T-helper 1 cell treated with Interleukin-12 subunit alpha and Interleukin-12 subunit beta and Interleukin-4 antibody, amounts not matched to agents 30 ng/mL and 1 ng/mL, for 36 hours (primary cell): ENCODE measurements around the gene MAP3K5. TPM values are rescaled to one million over a fixed set of nuclear protein-coding genes. Genes with fewer than 3 reads are reported as not detected.
"Not testable (repeated sequence)": the region's sequence is repeated elsewhere in the genome, so short reads cannot be mapped to it uniquely, and the experiment has no call there.

ENCODE experiments used
- intact Hi-C: fragments of 100-400 bp; cut with micrococcal nuclease; formaldehyde crosslinking; loops from one replicate; pipeline ENCODE4 v1.15.1; 2024
- total RNA-seq: library from RNA; stranded (reverse); gene quantifications from 2 replicates; pipeline ENCODE4 v1.2.3, GENCODE V29; 2022

The MAP3K5 gene
- total RNA-seq, 1 donor from 2014 or later: 38.3 TPM

DNA sequence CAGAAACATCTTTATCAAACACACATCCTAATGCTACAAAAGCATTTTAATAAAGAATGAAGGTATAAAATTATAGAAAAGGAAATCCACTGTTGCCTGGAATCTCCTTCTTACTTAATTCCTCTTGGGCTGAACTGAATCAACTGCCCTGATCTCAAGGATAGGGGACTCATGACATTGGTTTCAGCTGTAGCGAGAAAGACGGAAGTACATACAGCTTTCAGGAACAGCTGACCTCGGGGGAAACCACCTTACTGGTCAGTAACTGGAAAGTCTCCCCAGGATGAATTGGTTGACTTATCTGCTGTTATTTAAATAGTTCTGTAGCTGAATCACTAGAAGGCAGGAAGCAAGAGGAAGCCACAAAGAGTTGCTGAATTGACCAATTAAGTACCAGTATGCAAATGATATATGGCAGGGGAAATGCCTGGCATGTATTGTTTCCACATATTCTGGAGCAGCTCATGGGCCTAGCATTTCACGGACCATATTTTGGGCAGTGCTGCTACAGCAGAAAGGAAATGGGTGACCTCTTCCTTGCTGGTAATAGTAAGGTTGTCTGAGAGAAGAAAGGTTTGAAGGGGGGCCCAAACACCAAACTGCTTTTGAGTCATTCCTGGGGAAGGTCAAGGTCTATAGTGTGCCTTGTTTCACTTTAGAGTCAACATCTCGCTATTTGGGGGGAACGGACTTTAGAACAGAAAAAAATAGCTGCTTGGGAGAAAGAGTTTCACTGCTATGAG lies 198.4 kb downstream of the MAP3K5 start:
- intact Hi-C loops: loop anchor here (1.0 to 5.0 kb wide), 6 partner anchors 14 to 307 kb away; partner anchors contain the start of genes BCLAF1, MAP7 and PEX7

DNA sequence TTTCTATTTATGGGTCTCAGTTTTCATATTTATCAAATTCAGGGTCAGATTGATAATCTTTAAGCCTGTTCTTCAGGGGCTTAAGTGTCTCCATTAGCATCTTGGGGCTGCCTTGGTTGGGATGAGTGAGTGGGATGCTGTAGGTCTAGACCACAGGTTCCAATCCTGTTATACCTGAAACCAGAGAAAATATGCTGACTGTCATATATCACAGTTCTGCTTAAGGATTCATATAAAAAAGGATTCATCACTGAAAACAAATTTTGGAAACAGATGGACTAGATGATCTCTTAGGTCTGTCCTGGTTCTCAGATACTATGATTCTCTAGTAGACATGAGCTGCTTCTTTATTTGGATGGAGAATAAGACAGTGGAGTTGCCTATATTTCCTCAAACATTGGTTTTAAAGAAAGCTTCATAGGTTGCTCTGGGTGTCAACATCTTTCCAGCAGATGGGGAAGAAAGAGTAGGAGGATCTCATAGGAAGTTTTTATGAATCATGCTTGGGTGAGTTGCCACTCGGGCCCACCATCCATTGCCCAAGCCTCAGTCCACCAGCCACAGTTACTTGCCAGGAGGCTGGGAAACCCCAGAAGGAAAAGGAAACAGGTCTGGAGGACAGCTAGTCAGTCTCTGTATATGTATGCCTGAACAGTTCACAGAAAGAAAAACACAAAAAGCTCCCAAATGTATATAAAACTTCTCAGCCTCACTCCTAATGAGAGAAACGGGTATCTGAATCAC lies 199.2 kb downstream of the MAP3K5 start:
- intact Hi-C loops: loop anchor here (1.0 to 5.0 kb wide), 3 partner anchors 42 to 306 kb away; partner anchors contain the start of genes BCLAF1 and MAP7

GRCh38 chr6:136591617-136592016 lies 200.7 kb downstream of the MAP3K5 start:
- intact Hi-C loops: loop anchor here (2.0 to 5.0 kb wide), 2 partner anchors 41 to 304 kb away; partner anchors contain the start of genes BCLAF1 and MAP7

GRCh38 chr6:136590846-136591245 lies 201.4 kb downstream of the MAP3K5 start:
- intact Hi-C loops: loop anchor here (5.0 kb wide), 1 partner anchor 304 kb away; the partner anchor contains the start of gene BCLAF1

DNA sequence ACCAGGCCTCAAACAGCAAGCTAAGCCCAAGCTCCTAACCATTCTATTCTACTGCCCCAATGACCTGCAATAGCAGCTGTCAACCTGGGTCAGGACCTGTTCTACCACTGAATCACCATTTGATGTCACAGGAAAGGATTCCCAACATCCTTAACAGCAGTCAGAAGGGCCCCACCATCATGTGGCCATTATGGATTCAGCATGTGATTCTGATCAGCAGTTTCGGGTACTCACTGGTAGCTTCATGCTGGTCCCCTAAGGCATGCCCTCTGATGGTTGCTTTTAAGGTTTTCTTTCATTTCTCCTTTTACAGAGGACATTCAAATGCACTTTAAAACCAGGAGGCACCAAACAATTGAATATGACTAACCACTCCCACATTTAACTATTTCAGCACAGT lies 204.8 kb downstream of the MAP3K5 start:
- intact Hi-C loops: no loop called here

GRCh38 chr6:136586295-136586694 lies 206.0 kb downstream of the MAP3K5 start:
- intact Hi-C loops: no loop called here

DNA sequence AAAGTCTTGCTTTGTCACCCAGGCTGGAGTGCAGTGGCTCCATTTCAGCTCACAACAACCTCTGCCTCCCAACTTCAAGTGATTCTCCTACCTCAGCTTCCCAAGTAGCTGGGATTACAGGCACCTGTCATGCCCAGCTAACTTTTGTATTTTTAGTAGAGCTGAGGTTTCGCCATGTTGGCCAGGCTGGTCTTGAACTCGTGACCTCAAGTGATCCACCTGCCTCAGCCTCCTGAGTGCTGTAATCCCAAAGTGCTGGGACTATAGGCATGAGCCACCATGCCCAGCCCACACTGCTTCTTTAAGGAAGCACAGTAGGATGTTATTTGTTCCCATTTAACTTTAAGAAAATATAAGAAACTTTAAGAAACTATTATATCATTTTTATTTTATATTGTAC lies 206.8 kb downstream of the MAP3K5 start:
- intact Hi-C loops: not testable (repeated sequence)

DNA sequence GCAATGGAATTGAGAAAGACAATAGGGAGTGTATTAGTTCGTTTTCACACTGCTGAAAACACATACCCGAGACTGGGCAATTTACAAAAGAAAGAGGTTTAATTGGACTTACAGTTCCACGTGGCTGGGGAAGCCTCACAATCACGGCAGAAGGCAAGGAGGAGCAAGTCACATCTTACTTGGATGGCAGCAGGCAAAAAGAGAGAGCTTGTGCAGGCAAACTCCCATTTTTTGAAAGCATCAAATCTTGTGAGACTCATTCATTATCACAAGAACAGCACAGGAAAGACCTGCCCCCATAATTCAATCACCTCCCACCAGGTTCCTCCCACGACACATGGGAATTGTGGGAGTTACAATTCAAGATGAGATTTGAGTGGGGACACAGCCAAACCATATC lies 208.0 kb downstream of the MAP3K5 start:
- intact Hi-C loops: not testable (repeated sequence)

GRCh38 chr6:136582711-136583471 lies 209.4 kb downstream of the MAP3K5 start:
- intact Hi-C loops: loop anchor here (1.0 kb wide), 3 partner anchors 25 to 210 kb away; no protein-coding TSS in a partner anchor

DNA sequence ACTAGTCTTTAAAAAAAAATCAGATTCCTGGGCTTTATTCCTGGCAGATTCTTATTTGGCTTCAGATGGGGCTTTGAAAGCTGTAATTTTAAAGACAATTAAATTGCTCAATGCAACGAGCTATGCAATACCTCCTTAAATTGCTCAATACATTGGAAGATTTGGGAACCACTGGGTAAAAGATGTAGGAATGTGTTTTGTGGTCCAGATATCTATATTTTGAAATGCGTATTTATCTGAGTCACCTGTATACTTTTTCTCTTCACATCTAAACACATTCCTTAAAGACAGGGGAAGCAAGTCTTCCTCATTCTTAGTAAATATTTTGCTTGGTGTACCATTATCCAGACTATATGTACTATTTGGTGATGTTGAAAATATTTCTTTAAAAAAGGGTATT lies 212.5 kb downstream of the MAP3K5 start:
- intact Hi-C loops: no loop called here

- intact Hi-C loops: no loop called here
Observed at GRCh38 chr6:136576821-136577220, 215.5 kb downstream of the MAP3K5 start.

DNA sequence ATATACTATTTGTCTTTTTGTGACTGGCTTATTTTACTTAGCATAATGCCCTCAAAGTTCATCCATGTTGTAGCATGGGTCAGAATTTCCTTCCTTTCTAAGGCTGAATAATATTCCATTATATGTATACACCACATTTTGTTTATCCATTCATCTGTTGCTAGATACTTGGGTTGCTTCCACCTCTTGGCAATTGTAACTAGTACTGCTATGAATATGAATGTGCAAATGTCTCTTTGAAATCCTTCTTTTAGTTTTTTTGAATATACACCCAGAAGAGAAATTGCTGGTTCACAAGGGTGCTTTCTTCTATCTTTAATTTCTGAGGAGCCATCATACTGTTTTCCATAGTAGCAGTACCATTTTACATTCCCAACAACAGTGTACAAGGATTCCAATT lies 220.8 kb downstream of the MAP3K5 start:
- intact Hi-C loops: no loop called here

- intact Hi-C loops: no loop called here
Observed at GRCh38 chr6:136571065-136571464, 221.2 kb downstream of the MAP3K5 start.

DNA sequence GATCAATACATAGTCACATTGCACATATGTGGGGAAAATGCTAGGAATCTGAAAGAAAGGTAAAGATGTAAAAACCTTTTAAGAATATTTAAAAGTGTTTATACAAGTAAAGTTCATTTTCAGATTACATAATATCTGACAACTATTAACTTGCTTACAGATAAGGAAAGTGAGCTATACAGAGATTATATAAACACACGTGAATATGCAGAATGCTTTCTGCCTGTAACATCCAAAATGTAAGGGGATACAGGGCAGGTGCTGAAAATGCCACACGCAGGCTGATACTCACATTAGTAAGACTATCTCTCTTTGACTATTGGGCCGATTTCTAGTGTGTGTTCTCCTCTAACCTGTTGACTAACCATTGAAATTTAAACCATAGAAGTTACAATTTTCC lies 224.1 kb downstream of the MAP3K5 start:
- intact Hi-C loops: no loop called here

DNA sequence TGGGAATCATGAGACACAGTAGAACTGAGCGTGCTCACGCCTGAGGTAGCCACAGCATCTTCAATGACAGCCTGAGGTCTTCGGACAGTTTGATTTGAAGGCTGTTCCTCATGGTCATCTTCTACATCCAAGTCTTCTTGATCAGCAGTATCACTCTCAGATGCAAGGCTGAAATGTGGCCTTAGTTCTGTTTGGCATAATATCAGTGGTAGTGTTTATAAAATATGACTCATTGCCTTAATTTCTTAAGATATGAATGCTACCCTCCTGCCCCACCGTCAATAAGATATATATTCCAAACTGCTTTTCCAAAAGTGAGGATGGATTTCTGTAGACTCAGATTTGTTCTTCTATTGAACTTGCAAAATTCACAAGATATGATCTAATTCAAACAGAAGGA lies 224.6 kb downstream of the MAP3K5 start:
- intact Hi-C loops: no loop called here

DNA sequence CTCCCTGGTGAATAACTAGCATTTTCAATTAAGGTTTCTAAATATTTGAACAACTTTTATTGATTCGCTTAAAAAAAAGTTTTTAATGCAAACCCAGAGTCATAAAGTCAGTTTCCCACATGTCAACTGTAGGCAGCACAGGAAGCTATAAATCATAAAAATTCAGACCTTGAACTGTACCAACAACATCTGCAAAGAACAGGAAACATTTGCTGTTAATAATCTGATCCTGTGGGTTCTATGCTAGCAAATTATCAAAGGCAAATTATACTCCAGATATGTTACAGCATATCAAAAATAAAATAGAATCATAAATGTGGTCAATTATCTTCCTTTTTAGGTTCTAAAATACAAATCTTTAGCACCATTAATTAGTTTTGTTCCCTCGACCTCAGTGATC lies 225.4 kb downstream of the MAP3K5 start:
- intact Hi-C loops: no loop called here

- intact Hi-C loops: no loop called here
Observed at GRCh38 chr6:136566007-136566487, 226.2 kb downstream of the MAP3K5 start.

GRCh38 chr6:136564180-136564579 lies 228.1 kb downstream of the MAP3K5 start:
- intact Hi-C loops: no loop called here

- intact Hi-C loops: no loop called here
Observed at GRCh38 chr6:136563386-136564152, 228.7 kb downstream of the MAP3K5 start.

GRCh38 chr6:136562211-136562610 lies 230.1 kb downstream of the MAP3K5 start:
- intact Hi-C loops: no loop called here
